Stimulated activated CD8-positive, alpha-beta memory T cell treated with anti-CD3 and anti-CD28 coated beads, Interleukin-15, amount 100 ng/mL, for 1 hour (primary cell): ENCODE measurements around the gene NAT8.
"Not testable (repeated sequence)": the region's sequence is repeated elsewhere in the genome, so short reads cannot be mapped to it uniquely, and the experiment has no call there.

Experiments
- DNase-seq: peaks from one replicate; pipeline ENCODE4 v3.0.0-alpha.2; 2020; ENCODE audit warnings: low read depth

Gene NAT8

GRCh38 chr2:73636977-73637376 lies 5.2 kb downstream of the NAT8 start:
- DNase-seq = not testable (repeated sequence)

- not testable (repeated sequence) for DNase-seq
Observed at GRCh38 chr2:73630662-73631266, 11.5 kb downstream of the NAT8 start.

GRCh38 chr2:73628493-73628892 lies 13.7 kb downstream of the NAT8 start:
- not testable (repeated sequence) for DNase-seq

GRCh38 chr2:73626237-73626636 lies 16.0 kb downstream of the NAT8 start:
- DNase-seq = not testable (repeated sequence)

- DNase-seq = not testable (repeated sequence)
Observed at GRCh38 chr2:73624625-73625024, 17.6 kb downstream of the NAT8 start.

- DNase-seq = not testable (repeated sequence)
Observed at GRCh38 chr2:73624036-73624435, 18.2 kb downstream of the NAT8 start.

- not testable (repeated sequence) for DNase-seq
Observed at GRCh38 chr2:73619925-73620324, 22.3 kb downstream of the NAT8 start.

GRCh38 chr2:73614997-73615396 lies 27.2 kb downstream of the NAT8 start:
- DNase-seq = no peak

- DNase-seq = no peak
Observed at GRCh38 chr2:73614105-73614504, 28.1 kb downstream of the NAT8 start.

GRCh38 chr2:73611867-73612266 lies 30.4 kb downstream of the NAT8 start:
- no peak for DNase-seq

- DNase-seq = no peak
Observed at GRCh38 chr2:73611193-73611592, 31.0 kb downstream of the NAT8 start.

- DNase-seq = no peak
Observed at GRCh38 chr2:73610111-73610510, 32.1 kb downstream of the NAT8 start.

- not testable (repeated sequence) for DNase-seq
Observed at GRCh38 chr2:73604589-73604988, 37.6 kb downstream of the NAT8 start.

- not testable (repeated sequence) for DNase-seq
Observed at GRCh38 chr2:73603099-73603588, 39.1 kb downstream of the NAT8 start.

- no peak for DNase-seq
Observed at GRCh38 chr2:73601780-73602179, 40.4 kb downstream of the NAT8 start.

- no peak for DNase-seq
Observed at GRCh38 chr2:73594251-73594650, 48.0 kb downstream of the NAT8 start.

GRCh38 chr2:73593680-73594079 lies 48.5 kb downstream of the NAT8 start:
- no peak for DNase-seq
